Activated T-helper 9 cell treated with anti-CD3 and anti-CD28 coated beads, Interleukin-2, amount 50 U/mL, for 16 hours (primary cell): ENCODE measurements around the gene GRIP2.

Experiments used
- DNase-seq: peaks from one replicate; pipeline ENCODE4 v3.0.0-alpha.2; 2020; ENCODE audit warnings: low read depth

The GRIP2 gene

GRCh38 chr3:14465425-14465824 lies 74.7 kb downstream of the GRIP2 start:
- DNase-seq = no peak

DNA sequence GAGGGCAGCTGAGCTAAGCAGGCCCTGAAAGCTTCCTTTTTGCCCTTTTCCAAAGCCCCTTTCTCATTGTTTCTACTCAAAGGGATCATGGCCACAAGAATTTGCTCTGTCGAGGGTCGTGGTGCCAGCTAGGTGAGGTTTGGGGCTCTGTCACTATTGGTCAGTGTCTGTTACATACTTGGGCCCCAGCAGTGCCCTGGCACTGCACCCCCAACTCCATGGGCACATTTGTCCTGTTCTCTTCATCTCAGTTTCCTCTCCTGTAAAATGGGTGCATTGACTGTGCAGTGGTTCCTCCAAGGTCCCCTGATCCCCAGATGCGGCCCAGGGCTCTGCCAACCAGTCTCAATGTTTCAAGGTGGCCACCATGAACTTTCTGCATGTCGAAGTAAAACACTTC lies 75.6 kb downstream of the GRIP2 start:
- DNase-seq = no peak

- DNase-seq = no peak
Observed at GRCh38 chr3:14464141-14464465, 76.0 kb downstream of the GRIP2 start.

GRCh38 chr3:14463330-14464140 lies 76.6 kb downstream of the GRIP2 start:
- no peak for DNase-seq

DNA sequence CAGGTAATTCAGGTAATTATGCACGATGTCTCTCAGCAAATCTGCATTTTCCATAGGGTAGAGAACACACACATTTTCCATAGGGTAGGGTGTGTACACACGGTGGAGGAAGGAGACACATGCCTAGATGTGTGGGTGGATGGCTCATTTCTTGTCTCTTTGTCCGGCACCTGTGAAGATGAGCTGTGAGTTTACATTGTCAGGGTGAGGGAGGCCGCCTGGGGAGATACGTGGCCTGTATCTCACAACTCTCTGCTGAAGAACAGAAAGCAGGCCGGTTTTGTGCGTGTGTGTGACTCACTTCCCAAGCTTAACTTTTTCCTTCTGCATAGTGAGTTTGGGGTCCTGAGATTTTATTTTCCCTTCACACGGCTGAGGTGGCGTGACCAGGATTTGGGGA lies 77.4 kb downstream of the GRIP2 start:
- no peak for DNase-seq

- DNase-seq = no peak
Observed at GRCh38 chr3:14461748-14462324, 78.3 kb downstream of the GRIP2 start.

DNA sequence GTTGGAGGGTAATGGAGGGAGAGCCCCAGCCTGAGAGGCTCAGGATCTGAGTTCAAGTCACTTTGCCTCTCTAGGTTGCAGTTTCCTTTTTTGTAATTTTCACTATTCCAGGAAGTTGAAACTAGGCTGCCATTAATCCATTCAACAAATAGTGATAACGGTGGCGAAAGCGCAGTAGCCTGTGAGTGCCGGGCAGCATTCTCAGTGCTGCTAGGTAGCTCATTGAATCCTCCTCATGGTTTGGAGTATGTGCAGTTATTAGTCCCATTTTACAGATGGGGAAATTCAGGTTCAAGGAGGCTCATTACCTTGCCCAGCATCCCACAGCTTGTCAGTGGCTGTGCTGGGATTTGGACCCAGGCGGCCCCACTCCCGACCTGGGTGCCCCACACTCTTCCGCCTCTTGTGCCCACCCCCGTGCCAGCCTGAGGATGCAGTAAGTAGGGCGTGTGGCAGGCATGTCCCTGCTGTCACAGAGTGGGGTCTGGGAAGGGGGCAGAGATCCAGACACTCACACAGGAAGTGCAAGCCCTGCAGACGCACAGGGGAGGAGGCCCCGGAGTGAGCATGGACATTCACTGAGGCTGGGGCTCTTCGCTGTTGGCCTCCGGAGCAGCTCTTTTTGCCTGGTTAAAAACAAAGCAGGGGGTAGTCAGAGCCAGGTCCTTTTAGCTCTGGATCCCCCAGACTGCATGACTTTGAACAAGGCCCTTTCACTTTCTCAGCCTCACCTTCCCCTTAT lies 79.0 kb downstream of the GRIP2 start:
- DNase-seq = no peak

GRCh38 chr3:14460342-14461005 lies 79.7 kb downstream of the GRIP2 start:
- no peak for DNase-seq

- DNase-seq = no peak
Observed at GRCh38 chr3:14459787-14460186, 80.4 kb downstream of the GRIP2 start.

DNA sequence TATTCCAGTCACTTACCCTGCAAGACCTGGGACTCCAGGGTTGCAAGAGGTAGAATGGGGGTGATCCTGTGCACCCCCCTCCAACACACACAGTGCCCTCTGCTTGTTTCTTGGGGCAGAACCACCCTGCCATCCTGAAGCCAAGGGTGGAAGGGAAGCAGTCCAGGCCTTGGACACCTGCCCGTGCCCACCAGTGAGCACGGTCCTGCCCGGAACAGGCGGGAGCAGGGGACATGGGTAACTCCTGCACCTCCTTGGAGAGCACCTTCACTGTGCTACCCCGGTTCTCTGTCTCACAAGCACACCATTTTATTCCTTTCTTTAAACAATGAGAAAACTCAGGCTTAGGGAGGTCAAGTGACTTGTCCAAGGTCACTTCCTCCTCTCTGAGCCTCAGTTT lies 80.8 kb downstream of the GRIP2 start:
- no peak for DNase-seq

DNA sequence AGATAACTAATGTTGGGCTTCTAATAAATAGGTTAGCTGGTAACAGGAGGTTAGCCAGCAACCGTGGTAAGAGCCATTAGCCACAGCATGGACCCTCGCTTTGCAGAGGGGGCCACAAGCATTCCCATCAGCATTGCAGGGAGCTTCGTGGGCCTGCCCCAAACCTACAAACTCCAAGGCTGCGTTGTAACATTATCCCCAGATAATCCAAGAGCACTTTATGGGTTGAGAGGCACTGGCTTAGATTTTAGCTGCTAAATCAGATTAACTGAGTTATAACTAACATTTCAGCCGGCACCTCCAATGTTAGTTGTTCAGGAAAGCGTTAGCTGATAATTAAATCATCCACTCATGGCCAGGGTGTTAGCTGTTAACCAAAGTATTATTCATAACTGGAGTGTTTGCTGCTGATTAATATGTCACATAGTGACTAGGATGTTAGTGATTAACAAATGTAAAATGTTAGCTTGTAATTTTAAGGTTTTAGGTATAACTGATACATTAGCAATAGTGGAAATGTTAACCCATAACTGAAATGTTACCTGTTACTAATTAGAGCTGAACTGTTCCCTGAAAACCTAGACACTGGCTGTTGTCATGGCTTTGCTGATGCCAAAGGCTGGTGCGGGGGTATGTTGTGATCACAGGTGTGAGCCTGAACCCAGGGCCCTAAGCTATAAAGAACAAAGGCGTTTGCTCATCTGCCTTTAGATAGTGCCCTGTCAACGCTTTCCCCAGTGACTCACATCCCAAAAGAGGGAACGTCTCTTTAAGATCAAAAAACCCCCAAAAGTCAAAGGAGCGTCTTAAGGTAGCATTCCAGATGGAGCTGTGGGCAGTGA lies 81.5 kb downstream of the GRIP2 start:
- no peak for DNase-seq

- DNase-seq = no peak
Observed at GRCh38 chr3:14457999-14458398, 82.1 kb downstream of the GRIP2 start.

- DNase-seq = no peak
Observed at GRCh38 chr3:14457481-14457880, 82.7 kb downstream of the GRIP2 start.

GRCh38 chr3:14456794-14457193 lies 83.3 kb downstream of the GRIP2 start:
- DNase-seq = no peak

DNA sequence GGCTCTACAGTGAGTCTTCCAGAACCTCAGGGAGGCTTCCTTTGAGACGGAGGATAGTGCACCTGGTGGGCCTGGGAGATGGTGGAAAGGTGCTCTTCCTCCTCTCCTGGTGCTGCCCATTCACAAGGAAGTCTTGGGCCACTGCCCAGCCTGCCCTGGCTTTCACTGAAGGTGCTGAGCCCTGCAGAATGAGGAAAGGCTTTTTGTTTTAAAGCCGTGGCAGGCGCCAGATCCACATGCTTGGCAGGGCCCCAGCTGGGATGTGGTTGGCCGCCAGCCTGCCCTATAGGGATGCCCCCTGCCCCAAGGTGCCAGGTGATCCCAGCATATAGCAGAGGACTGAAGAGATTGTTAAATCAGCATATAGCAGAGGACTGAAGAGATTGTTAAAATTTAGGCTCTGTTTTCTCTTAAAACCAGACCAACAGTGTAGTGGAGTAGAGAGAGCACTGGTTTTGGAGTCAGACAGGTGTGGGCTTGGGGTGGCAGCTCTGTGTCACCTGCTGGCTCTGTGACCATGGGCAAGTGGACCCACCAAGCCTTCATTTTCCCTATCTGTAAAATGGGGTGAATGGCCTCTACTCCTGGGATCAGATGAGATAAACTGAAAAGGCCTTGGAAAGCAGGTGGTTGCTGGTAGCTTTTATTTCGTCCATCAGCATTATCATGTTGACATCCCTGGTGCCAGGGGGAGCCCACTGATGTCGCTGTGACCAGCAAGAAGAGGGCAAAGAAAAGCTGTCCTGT lies 84.4 kb downstream of the GRIP2 start:
- no peak for DNase-seq

DNA sequence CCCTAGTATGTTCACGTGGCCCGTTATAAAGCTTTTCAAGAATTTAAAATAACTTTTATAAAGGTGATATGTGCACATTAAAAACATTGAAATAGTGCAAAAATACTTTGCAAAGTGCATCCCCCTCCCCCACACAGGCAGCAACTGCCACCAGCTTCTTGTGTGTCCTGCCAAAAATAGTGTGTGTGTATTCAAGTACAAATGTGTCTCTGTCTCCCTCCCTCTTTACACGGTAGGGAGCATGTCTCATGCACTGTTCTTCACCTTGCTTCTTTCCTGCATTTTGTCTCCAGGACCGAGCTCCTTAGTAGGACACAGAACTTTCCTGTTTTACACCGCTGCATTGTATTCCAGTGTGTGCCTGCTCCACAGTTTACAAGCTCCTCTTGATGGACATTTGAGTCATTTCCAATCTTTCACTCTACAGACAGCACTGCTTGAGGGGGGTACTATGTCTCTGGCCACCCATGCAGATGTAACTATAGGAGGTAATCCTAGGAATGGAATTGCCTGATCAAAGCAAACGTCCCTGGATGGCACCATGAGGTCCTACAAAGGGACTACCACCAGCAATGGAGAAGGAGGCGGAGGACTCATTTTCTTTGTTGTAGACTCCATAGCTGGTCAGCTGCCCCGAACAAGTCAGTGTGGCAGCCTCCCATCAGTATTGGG lies 85.4 kb downstream of the GRIP2 start:
- DNase-seq = no peak

- DNase-seq = no peak
Observed at GRCh38 chr3:14453876-14454638, 86.1 kb downstream of the GRIP2 start.

DNA sequence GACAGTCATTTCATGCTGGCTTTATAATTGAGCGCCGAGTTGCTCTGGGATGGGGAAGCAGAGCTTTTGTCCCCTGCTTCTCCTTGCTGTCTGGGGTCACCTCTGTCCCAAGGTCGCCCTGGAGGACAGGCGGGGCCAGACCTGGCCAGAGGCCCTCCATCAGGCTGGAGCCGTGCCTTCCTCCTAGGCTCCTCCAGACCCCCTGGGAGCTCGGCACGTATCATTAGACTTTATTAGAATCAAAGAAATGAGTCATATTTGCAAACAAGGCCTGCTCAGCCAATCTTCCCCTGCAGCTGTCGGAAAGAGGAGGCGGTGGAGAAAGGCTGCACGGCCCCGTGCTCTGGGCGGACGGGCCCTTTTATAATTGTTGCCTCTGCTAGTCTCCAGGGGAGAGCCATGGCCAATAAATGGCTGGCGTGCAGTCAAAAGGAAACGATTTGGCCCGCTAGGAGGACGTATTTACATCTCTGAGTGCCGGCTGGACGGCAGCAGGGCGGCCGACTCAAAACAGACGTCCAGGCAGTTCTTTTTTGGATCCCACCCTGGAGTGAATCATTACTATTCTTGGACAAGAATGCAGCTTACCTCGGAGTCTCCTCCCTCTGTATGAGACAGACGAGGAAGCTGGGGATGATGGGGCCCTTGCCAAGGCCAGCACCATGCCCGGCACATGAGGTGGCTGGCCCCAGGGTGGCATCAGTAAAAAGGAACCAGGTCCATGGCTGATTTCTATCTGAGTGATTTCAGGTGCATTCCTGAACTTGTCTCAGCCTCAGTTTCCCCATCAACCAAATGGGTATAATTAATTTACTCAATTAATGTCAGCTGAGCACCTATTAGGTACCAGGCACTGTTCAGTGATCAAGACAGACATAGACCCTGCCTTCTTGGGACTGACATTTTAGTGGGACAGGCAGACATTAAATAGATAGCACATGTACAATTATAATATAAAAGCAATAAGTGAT lies 87.1 kb downstream of the GRIP2 start:
- no peak for DNase-seq
